GM20000 (cell line): Measurements from ENCODE around the gene ITPR2.

Experiments used
- DNase-seq: peaks from one replicate; pipeline ENCODE4 v3.0.0; 2012; ENCODE audit warnings: low spot score
- TF ChIP-seq, protein P1 (sequence below): IDR thresholded peaks from 2 replicates; pipeline ENCODE4 v1.5.1; 2012; ENCODE audit warnings: mild to moderate bottlenecking, control low read depth; ENCODE audit errors: extremely low read depth, missing control alignments

ITPR2 gene

DNA sequence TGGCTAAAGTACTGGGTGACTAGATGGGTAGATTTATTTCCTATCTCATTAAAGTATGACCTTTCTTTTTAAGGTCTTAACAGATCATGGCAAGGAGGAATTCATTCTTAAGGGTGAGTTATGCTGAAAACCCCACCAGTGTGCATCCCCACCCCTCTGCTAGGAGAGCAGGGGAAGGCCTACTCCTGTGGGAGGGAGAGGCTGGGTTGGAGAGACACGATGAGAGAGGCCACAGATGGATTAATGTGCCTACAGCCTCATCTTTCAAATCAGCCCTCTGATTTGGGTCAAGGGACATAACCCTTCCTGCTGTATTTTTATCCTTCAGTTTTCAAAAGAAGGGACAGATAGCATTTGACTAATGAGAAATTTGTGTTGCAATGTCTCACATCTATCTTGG lies 452.1 kb downstream of the ITPR2 start:
- no peak for DNase-seq
- TF ChIP-seq, protein P1, sequence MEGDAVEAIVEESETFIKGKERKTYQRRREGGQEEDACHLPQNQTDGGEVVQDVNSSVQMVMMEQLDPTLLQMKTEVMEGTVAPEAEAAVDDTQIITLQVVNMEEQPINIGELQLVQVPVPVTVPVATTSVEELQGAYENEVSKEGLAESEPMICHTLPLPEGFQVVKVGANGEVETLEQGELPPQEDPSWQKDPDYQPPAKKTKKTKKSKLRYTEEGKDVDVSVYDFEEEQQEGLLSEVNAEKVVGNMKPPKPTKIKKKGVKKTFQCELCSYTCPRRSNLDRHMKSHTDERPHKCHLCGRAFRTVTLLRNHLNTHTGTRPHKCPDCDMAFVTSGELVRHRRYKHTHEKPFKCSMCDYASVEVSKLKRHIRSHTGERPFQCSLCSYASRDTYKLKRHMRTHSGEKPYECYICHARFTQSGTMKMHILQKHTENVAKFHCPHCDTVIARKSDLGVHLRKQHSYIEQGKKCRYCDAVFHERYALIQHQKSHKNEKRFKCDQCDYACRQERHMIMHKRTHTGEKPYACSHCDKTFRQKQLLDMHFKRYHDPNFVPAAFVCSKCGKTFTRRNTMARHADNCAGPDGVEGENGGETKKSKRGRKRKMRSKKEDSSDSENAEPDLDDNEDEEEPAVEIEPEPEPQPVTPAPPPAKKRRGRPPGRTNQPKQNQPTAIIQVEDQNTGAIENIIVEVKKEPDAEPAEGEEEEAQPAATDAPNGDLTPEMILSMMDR: no peak

DNA sequence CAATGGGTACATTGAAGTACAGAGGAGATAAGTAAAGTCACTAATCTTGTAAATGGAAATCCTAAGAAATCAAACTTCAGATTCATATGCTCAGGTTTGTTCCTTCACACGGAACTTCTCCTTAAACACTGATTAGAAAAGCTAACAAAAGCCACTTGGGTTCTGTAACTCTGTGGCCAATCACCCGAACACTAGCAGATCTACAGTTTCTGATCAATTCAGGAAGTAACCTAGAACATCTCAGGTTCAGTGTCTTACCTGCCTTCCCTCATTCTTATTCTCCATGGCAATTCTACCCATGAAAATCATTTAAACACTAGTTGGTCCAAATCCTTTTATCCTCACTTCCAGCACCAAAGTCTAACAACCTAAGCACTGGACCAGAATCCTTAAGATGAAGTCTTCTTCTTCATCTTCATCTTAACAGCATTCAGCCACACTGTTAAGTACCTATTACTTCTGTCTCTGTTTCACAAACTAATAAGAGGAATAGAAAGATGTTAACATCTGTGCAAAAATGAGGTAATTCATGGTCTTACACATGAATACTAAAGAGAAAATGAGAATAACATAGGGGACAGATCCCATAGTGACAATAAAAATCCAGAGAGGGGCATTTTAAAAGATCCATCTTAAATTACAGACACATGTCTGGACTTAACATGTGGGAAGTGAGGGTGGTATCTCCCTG lies 453.1 kb downstream of the ITPR2 start:
- TF ChIP-seq, protein P1: no peak
- no peak for DNase-seq

DNA sequence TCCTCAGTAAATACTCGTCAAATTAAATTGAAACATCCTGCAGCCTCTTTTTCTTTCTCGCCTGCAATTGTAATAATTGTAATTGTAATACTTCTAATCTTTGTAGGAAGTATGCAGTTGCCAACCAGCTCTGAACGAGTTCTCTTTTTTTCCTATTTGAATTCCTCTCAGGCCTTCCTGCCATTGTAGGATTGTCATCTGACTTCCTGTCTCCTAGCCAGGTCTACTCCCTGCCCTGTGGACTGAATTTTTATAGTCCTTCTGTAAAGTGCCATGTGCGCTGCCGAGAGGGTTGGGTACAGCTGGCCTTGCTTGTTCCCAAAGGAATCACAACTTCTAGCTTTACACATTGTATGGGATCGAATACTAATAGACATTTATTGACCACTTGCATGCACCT lies 454.3 kb downstream of the ITPR2 start:
- TF ChIP-seq, protein P1: no peak
- DNase-seq: no peak

DNA sequence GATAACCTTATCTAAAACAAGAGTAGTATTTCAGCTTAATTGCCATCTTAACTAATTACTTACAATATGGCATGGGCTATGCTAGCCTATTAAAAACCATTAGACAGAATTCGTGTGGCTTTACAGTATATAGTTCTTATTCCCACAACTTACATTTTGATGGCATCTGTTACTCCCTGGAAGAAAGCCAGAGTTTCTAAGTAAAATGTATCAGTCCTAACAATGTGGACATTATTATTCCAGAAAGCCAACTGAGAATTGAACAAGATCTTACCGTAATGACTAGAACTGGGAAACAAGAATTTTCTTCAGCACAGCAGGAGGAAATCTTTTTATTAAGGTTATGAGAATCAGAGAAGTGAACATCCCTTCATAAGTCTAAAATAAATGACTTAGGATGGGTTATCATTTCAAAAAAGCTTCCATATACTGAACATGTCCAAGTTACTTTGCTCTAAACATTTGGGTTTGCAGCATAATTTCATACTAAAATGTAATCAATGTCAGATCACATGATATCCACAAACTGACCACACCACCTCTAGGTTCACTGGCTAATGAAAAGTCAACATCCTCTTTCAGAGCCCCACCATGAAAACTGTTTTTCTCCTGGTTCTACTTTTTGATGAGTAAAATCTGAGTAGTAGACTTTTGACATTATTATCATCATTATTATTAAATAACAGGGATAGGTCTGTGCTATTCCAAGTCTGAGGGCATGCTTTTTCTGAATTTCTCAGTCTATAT lies 457.9 kb downstream of the ITPR2 start:
- TF ChIP-seq, protein P1: no peak
- DNase-seq: no peak

DNA sequence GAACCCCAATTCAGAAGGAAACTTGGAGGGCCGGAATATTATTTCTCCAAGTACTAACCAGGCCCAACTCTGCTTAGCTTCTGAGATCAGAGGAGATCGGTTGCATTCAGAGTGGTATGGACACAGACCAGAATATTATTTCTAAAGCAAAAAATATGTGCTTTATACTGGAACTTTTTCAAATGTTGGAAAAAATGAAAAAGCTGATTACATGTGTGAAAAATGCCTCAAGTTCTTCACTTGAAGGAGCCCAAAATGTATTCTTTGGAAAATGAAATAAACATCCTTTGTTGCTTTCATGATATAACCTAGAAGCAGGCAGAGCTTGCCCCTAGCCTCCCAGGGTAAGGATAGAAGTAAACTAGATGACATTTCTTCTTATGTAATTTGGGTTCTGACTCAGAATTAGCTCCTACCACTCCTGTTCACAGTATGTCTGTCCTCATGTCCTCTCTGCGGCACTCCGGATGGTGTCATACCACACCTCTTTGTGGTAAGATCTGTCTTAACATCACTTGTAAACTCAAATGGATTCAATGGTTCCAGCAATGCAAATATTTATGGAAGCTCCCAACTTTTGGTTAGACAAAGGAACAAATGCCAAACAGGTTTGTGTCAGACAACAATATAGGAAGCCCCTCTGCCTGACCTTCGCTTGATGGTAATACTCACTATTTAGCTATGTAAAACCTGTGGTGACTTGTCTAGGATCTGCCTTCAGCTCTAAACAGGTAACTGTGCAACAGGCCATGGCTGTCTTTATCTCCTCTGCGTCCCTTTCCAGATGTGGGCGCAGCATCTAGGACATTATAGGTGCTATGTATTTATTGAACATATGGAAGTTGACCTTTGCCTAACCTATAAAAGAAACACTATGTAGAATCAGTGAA lies 459.1 kb downstream of the ITPR2 start:
- DNase-seq: no peak
- TF ChIP-seq, protein P1: no peak

- no peak for DNase-seq
- TF ChIP-seq, protein P1: no peak
Observed at GRCh38 chr12:26372866-26373265, 460.1 kb downstream of the ITPR2 start.
